Measurements from ENCODE around the gene NUDT13.

Gene NUDT13

GRCh38 chr10:73110345-73110849 is at the start of gene NUDT13:
NUDT13 (plus strand) TSS chr10:73110455; CDS start chr10:73114366, 3,911 bp downstream.
- DNase-seq = peak; percentile 42
- H3K4me1 Mint-ChIP-seq (ENCODE audit: low read depth) = peaks cover 15% of the 10 kb centered on the region
- peaks cover 54% of the 10 kb centered on the region for H3K36me3 Mint-ChIP-seq (ENCODE audit: low read depth)
- H3K27me3 Mint-ChIP-seq = no peaks in the 10 kb centered on the region
- H3K27ac Mint-ChIP-seq = peak within 1 kb of the TSS; percentile 91
- peak within 1 kb of the TSS; percentile 78 for H3K4me3 Mint-ChIP-seq
- H3K9me3 Mint-ChIP-seq = peaks cover 8% of the 10 kb centered on the region

- Mint-ChIP-seq H3K27ac (peak overlapping the region; percentile 84), H3K4me1 (ENCODE audit: low read depth) (peaks cover 19% of the 10 kb centered on the region), H3K4me3 (no peak overlapping the region), H3K27me3 (no peaks in the 10 kb centered on the region), H3K9me3 (no peaks in the 10 kb centered on the region), H3K36me3 (ENCODE audit: low read depth) (peaks cover 67% of the 10 kb centered on the region)
- DNase-seq = no peak
Observed at GRCh38 chr10:73060738-73061635, 49.3 kb upstream of the NUDT13 start.

GRCh38 chr10:73061743-73062142 is 48.5 kb upstream of the NUDT13 start:
- H3K36me3 Mint-ChIP-seq (ENCODE audit: low read depth) = peaks cover 72% of the 10 kb centered on the region
- peaks cover 19% of the 10 kb centered on the region for H3K4me1 Mint-ChIP-seq (ENCODE audit: low read depth)
- H3K4me3 Mint-ChIP-seq = no peak overlapping the region
- H3K27me3 Mint-ChIP-seq = no peaks in the 10 kb centered on the region
- no peak overlapping the region for H3K27ac Mint-ChIP-seq
- H3K9me3 Mint-ChIP-seq = no peaks in the 10 kb centered on the region
- no peak for DNase-seq

- H3K4me1 Mint-ChIP-seq (ENCODE audit: low read depth) = peaks cover 12% of the 10 kb centered on the region
- DNase-seq = no peak
- no peaks in the 10 kb centered on the region for H3K27me3 Mint-ChIP-seq
- H3K9me3 Mint-ChIP-seq = no peaks in the 10 kb centered on the region
- H3K27ac Mint-ChIP-seq = no peak overlapping the region
- H3K4me3 Mint-ChIP-seq = no peak overlapping the region
- H3K36me3 Mint-ChIP-seq (ENCODE audit: low read depth) = peaks cover 73% of the 10 kb centered on the region
Observed at GRCh38 chr10:73065441-73065840, 44.8 kb upstream of the NUDT13 start.

- H3K9me3 Mint-ChIP-seq = no peaks in the 10 kb centered on the region
- no peaks in the 10 kb centered on the region for H3K27me3 Mint-ChIP-seq
- no peak overlapping the region for H3K4me3 Mint-ChIP-seq
- H3K4me1 Mint-ChIP-seq (ENCODE audit: low read depth) = peaks cover 15% of the 10 kb centered on the region
- no peak overlapping the region for H3K27ac Mint-ChIP-seq
- DNase-seq = no peak
- H3K36me3 Mint-ChIP-seq (ENCODE audit: low read depth) = peaks cover 66% of the 10 kb centered on the region
Observed at GRCh38 chr10:73073627-73074026, 36.6 kb upstream of the NUDT13 start.

GRCh38 chr10:73075829-73076228 is 34.4 kb upstream of the NUDT13 start:
- DNase-seq = no peak
- Mint-ChIP-seq H3K4me3 (no peak overlapping the region), H3K4me1 (ENCODE audit: low read depth) (peaks cover 20% of the 10 kb centered on the region), H3K27me3 (no peaks in the 10 kb centered on the region), H3K36me3 (ENCODE audit: low read depth) (peaks cover 54% of the 10 kb centered on the region), H3K27ac (no peak overlapping the region), H3K9me3 (no peaks in the 10 kb centered on the region)

GRCh38 chr10:73076360-73077183 is 33.7 kb upstream of the NUDT13 start:
- Mint-ChIP-seq H3K9me3 (no peaks in the 10 kb centered on the region), H3K27me3 (no peaks in the 10 kb centered on the region), H3K4me1 (ENCODE audit: low read depth) (peaks cover 20% of the 10 kb centered on the region), H3K4me3 (no peak overlapping the region), H3K36me3 (ENCODE audit: low read depth) (peaks cover 47% of the 10 kb centered on the region), H3K27ac (peak overlapping the region; percentile 83)
- DNase-seq = no peak

GRCh38 chr10:73079779-73080541 is 30.3 kb upstream of the NUDT13 start:
- H3K27ac Mint-ChIP-seq = no peak overlapping the region
- H3K4me1 Mint-ChIP-seq (ENCODE audit: low read depth) = peaks cover 26% of the 10 kb centered on the region
- H3K9me3 Mint-ChIP-seq = no peaks in the 10 kb centered on the region
- no peak for DNase-seq
- H3K27me3 Mint-ChIP-seq = no peaks in the 10 kb centered on the region
- H3K36me3 Mint-ChIP-seq (ENCODE audit: low read depth) = peaks cover 30% of the 10 kb centered on the region
- H3K4me3 Mint-ChIP-seq = no peak overlapping the region

GRCh38 chr10:73083221-73083620 is 27.0 kb upstream of the NUDT13 start:
- Mint-ChIP-seq H3K27me3 (no peaks in the 10 kb centered on the region), H3K4me3 (no peak overlapping the region), H3K36me3 (ENCODE audit: low read depth) (peaks cover 17% of the 10 kb centered on the region), H3K9me3 (no peaks in the 10 kb centered on the region), H3K27ac (no peak overlapping the region), H3K4me1 (ENCODE audit: low read depth) (peaks cover 18% of the 10 kb centered on the region)
- DNase-seq = no peak

- Mint-ChIP-seq H3K4me3 (no peak overlapping the region), H3K27ac (no peak overlapping the region), H3K9me3 (no peaks in the 10 kb centered on the region), H3K27me3 (no peaks in the 10 kb centered on the region), H3K36me3 (ENCODE audit: low read depth) (peaks cover 15% of the 10 kb centered on the region), H3K4me1 (ENCODE audit: low read depth) (peaks cover 24% of the 10 kb centered on the region)
- no peak for DNase-seq
Observed at GRCh38 chr10:73084209-73084608, 26.0 kb upstream of the NUDT13 start.

GRCh38 chr10:73086816-73087215 is 23.4 kb upstream of the NUDT13 start:
- Mint-ChIP-seq H3K36me3 (ENCODE audit: low read depth) (peaks cover 23% of the 10 kb centered on the region), H3K27ac (no peak overlapping the region), H3K4me3 (no peak overlapping the region), H3K4me1 (ENCODE audit: low read depth) (peaks cover 21% of the 10 kb centered on the region), H3K27me3 (no peaks in the 10 kb centered on the region), H3K9me3 (no peaks in the 10 kb centered on the region)
- DNase-seq = no peak

- no peak for DNase-seq
- Mint-ChIP-seq H3K4me3 (no peak overlapping the region), H3K27ac (no peak overlapping the region), H3K4me1 (ENCODE audit: low read depth) (peaks cover 24% of the 10 kb centered on the region), H3K27me3 (no peaks in the 10 kb centered on the region), H3K36me3 (ENCODE audit: low read depth) (peaks cover 24% of the 10 kb centered on the region), H3K9me3 (no peaks in the 10 kb centered on the region)
Observed at GRCh38 chr10:73088304-73088703, 22.0 kb upstream of the NUDT13 start.

- no peak overlapping the region for H3K4me3 Mint-ChIP-seq
- H3K4me1 Mint-ChIP-seq (ENCODE audit: low read depth) = peaks cover 44% of the 10 kb centered on the region
- DNase-seq = no peak
- H3K9me3 Mint-ChIP-seq = no peaks in the 10 kb centered on the region
- no peak overlapping the region for H3K27ac Mint-ChIP-seq
- no peaks in the 10 kb centered on the region for H3K27me3 Mint-ChIP-seq
- peaks cover 37% of the 10 kb centered on the region for H3K36me3 Mint-ChIP-seq (ENCODE audit: low read depth)
Observed at GRCh38 chr10:73092830-73093229, 17.4 kb upstream of the NUDT13 start.

All from activated T-cell treated with anti-CD3 and anti-CD28 coated beads, Interleukin-2, amount 50 U/mL, for 24 hours (primary cell).